K562 (cell line): ENCODE data around the gene U2SURP. TPM values are rescaled to one million over a fixed set of nuclear protein-coding genes. Genes with fewer than 3 reads are reported as not detected.

ENCODE experiments used
- EGR1 ChIP-seq: fragments of 450-650 bp; conservative IDR thresholded peaks from 2 replicates; pipeline ENCODE4 v1.6.1; 2017; ENCODE audit warnings: mild to moderate bottlenecking
- EP300 ChIP-seq: IDR thresholded peaks from 2 replicates; pipeline ENCODE4 v1.6.1; 2012; ENCODE audit warnings: low read length, improper control_type of control experiment
- ESRRB ChIP-seq: fragments of 250-450 bp; sonication (Bioruptor Pico); IDR thresholded peaks from 2 replicates; pipeline ENCODE4 v1.5.0; 2020; ENCODE audit warnings: mild to moderate bottlenecking, moderate library complexity, borderline replicate concordance
- JUND ChIP-seq, 2 experiments: IDR thresholded peaks; 2 replicates in 1 of 2; 3 replicates in 1 of 2; pipeline ENCODE4 v1.6.1; 2011; ENCODE audit warnings: borderline replicate concordance in 2 of 2, low read depth in 2 of 2, low read length in 2 of 2, improper control_type of control experiment in 1 of 2, missing biosample characterization in 1 of 2, missing genetic modification characterization in 1 of 2, missing genetic modification reagents in 1 of 2
- KAT8 ChIP-seq: fragments of 450-650 bp; IDR thresholded peaks from 2 replicates; pipeline ENCODE4 v1.6.1; 2016; ENCODE audit warnings: low read depth, mild to moderate bottlenecking
- MEIS2 ChIP-seq: fragments of 450-650 bp; IDR thresholded peaks from 2 replicates; pipeline ENCODE4 v1.6.1; 2014; ENCODE audit warnings: mild to moderate bottlenecking; ENCODE audit not compliant: partially characterized antibody
- MGA ChIP-seq: fragments of 450-650 bp; IDR thresholded peaks from 2 replicates; pipeline ENCODE4 v1.6.1; 2016; ENCODE audit warnings: mild to moderate bottlenecking, moderate library complexity
- MNT ChIP-seq, 2 experiments: fragments of 450-650 bp; conservative IDR thresholded peaks; 2 replicates each; pipeline ENCODE4 v1.6.1; 2017; ENCODE audit warnings: mild to moderate bottlenecking in 2 of 2, moderate library complexity in 2 of 2
- TAL1 ChIP-seq: fragments of 450-650 bp; IDR thresholded peaks from 2 replicates; pipeline ENCODE4 v1.6.1; 2016; ENCODE audit warnings: mild to moderate bottlenecking
- TFAM ChIP-seq: fragments of 250-450 bp; sonication (Bioruptor Pico); conservative IDR thresholded peaks from 2 replicates; pipeline ENCODE4 v1.5.0; 2021; ENCODE audit warnings: mild to moderate bottlenecking, moderate library complexity
- TGIF2 ChIP-seq: sonication (generic); formaldehyde crosslinking; IDR thresholded peaks from 2 replicates; pipeline ENCODE4 v1.8.1; 2022; ENCODE audit warnings: mild to moderate bottlenecking, missing genetic modification reagents, moderate library complexity
- XRCC3 ChIP-seq: fragments of 450-650 bp; IDR thresholded peaks from 2 replicates; pipeline ENCODE4 v1.6.1; 2017; ENCODE audit warnings: mild to moderate bottlenecking, moderate library complexity
- ZNF197 ChIP-seq: fragments of 200-800 bp; sonication (Bioruptor generic); IDR thresholded peaks from 2 replicates; pipeline ENCODE4 v1.6.1; 2016; ENCODE audit warnings: low read depth, missing genetic modification characterization, missing compliant biosample characterization
- ZNF384 ChIP-seq: IDR thresholded peaks from 2 replicates; pipeline ENCODE4 v1.6.1; 2012; ENCODE audit warnings: low read depth, low read length, improper control_type of control experiment
- ZNF644 ChIP-seq: fragments of 200-800 bp; sonication (Bioruptor generic); IDR thresholded peaks from 2 replicates; pipeline ENCODE4 v1.6.1; 2016; ENCODE audit warnings: low read depth, missing genetic modification characterization, missing compliant biosample characterization
- ZNF699 ChIP-seq: fragments of 250-450 bp; sonication (Bioruptor Pico); IDR thresholded peaks from 2 replicates; pipeline ENCODE4 v1.8.0; 2021; ENCODE audit warnings: mild to moderate bottlenecking, moderate library complexity; ENCODE audit not compliant: insufficient replicate concordance
- polyA plus RNA-seq, 8 experiments: library from polyadenylated mRNA; depleted of rRNA in 4 of 8; stranded (reverse) in 5 of 8; unstranded in 3 of 8; fragments of >200 nt; fragmentation: Nextera tagmentation in 2 of 8; fragmentation: Illumina TruSeq in 1 of 8; extraction: Ambion mirVana in 2 of 8; extraction: Trizol in 1 of 8; gene quantifications; 2 replicates each; pipeline versions ENCODE4 v1.2.1 to v1.2.3, GENCODE V29; 2011 to 2014; ENCODE audit warnings: inconsistent platforms in 1 of 8, missing spikeins in 1 of 8
- total RNA-seq, 7 experiments: library from RNA; depleted of rRNA in 6 of 7; stranded (reverse); fragments of >200 nt in 6 of 7; fragmentation: Illumina TruSeq in 2 of 7; extraction: Trizol in 2 of 7; gene quantifications; 2 replicates each; pipeline versions ENCODE4 v1.2.1 to v1.2.3, GENCODE V29; 2011 to 2021; ENCODE audit warnings: low replicate concordance in 1 of 7

The U2SURP gene
- total and polyA plus RNA-seq, 9 of the 15 experiments (the other 6 are each of a cell fraction or from before 2014, with no cell fraction given): 128 to 322 (median 191) TPM

GRCh38 chr3:142977399-142977728 lies 24.0 kb upstream of the U2SURP start (continued):
- TF ChIP-seq MGA (no peak), TFAM (CRISPR knock-in tag) (no peak), MEIS2 (peak; percentile 51), MNT (conservative IDR thresholded peaks at IDR 0.05) (no peak), XRCC3 (no peak), EGR1 (no peak), ZNF699 (CRISPR knock-in tag) (no peak), ESRRB (CRISPR knock-in tag) (no peak), KAT8 (no peak), TGIF2 (CRISPR knock-in tag) (no peak), JUND (IDR thresholded peaks at IDR 0.05; ENCODE audit: borderline replicate concordance, low read depth, low read length) (peak; percentile 67), JUND (tag; IDR thresholded peaks at IDR 0.05; ENCODE audit: borderline replicate concordance, low read depth, low read length) (no peak; the same call in 2 of the 3 replicates), EP300 (no peak), ZNF197 (CRISPR knock-in tag) (no peak), ZNF384 (no peak), ZNF644 (tag) (0 out of 2 replicates have a peak, but pooled peaks have one; percentile 5), TAL1 (no peak; the same call in 1 of the 2 replicates)
